Endothelial cell of umbilical vein (primary cell): ENCODE results near the gene PDIA4. TPM values are rescaled to one million over a fixed set of nuclear protein-coding genes. Genes with fewer than 3 reads are reported as not detected.

Source experiments
- BruUV-seq: library from RNA; stranded (reverse); fragments of 400-500 nt; replicated peaks from 2 replicates; lab custom pipeline; 2021; lab: Mats Ljungman, UMichigan
- CTCF ChIA-PET: fragments of 300-600, 350-600 bp; sonication (Branson Sonifier 250); formaldehyde crosslinking; loops from one replicate; lab custom pipeline; 2021; ENCODE audit warnings: antibody characterized with exemption, inconsistent platforms; lab: Charles Lee
- POLR2A ChIA-PET: fragments of 300-600, 350-600 bp; sonication (Branson Sonifier 250); formaldehyde crosslinking; loops from one replicate; lab custom pipeline; 2021; ENCODE audit warnings: antibody characterized with exemption, inconsistent platforms; lab: Charles Lee
- DNase-seq: peaks from one replicate; pipeline ENCODE4 v3.0.0-alpha.2; 2011; ENCODE audit warnings: low read depth, low spot score
- FAIRE-seq: peaks from 2 replicates; lab custom pipeline; 2011; peaks lifted over from hg19 to GRCh38; lab: Jason Lieb, UNC
- H2AFZ ChIP-seq: 2 replicates; pipeline ENCODE4 v1.6.0; 2012; ENCODE audit warnings: low read depth, low read length, control low read depth, inconsistent platforms
- H3K27ac ChIP-seq: 2 replicates; pipeline ENCODE4 v1.5.1; 2011; ENCODE audit warnings: low read depth, mild to moderate bottlenecking, control low read depth, low read length, moderate library complexity; ENCODE audit not compliant: insufficient read depth
- H3K27me3 ChIP-seq, 2 experiments: 2 replicates each; pipeline versions ENCODE4 v1.6.0 to v1.6.1; 2011; ENCODE audit warnings: low read length in 2 of 2, mixed read lengths in 1 of 2; ENCODE audit not compliant: control insufficient read depth in 2 of 2, insufficient read depth in 2 of 2
- H3K36me3 ChIP-seq, 2 experiments: 2 replicates in 1 of 2; 3 replicates in 1 of 2; pipeline ENCODE4 v1.5.1; 2011; ENCODE audit warnings: low read length in 2 of 2, mild to moderate bottlenecking in 1 of 2, moderate library complexity in 1 of 2; ENCODE audit not compliant: control insufficient read depth in 2 of 2, insufficient read depth in 2 of 2; ENCODE audit errors: extremely low read depth in 1 of 2
- H3K4me1 ChIP-seq: 3 replicates; pipeline ENCODE4 v1.5.1; 2011; ENCODE audit warnings: mild to moderate bottlenecking, low read length; ENCODE audit not compliant: control insufficient read depth, insufficient read depth; ENCODE audit errors: extremely low read depth
- H3K4me2 ChIP-seq: 2 replicates; pipeline ENCODE4 v1.6.1; 2011; ENCODE audit warnings: low read length, control low read depth, mixed read lengths; ENCODE audit not compliant: insufficient read depth
- H3K4me3 ChIP-seq, 3 experiments: fragments of 200-600 bp in 1 of 3; sonication (generic), shearing (Covaris generic) in 1 of 3; replicated peaks in 1 of 3; 2 replicates each; pipeline ENCODE4 v1.5.1; 2011 to 2016; ENCODE audit warnings: control low read depth in 3 of 3, low read length in 3 of 3, mild to moderate bottlenecking in 2 of 3, inconsistent platforms in 1 of 3, low read depth in 1 of 3, moderate library complexity in 1 of 3; ENCODE audit not compliant: insufficient read depth in 1 of 3
- H3K79me2 ChIP-seq: 2 replicates; pipeline ENCODE4 v1.6.0; 2012; ENCODE audit warnings: low read length, inconsistent platforms; ENCODE audit not compliant: control insufficient read depth, insufficient read depth
- H3K9ac ChIP-seq: replicated peaks from 2 replicates; pipeline ENCODE3; 2011; ENCODE audit warnings: low read length, control low read depth; ENCODE audit not compliant: insufficient read depth; ENCODE audit errors: extremely low read depth
- H3K9me1 ChIP-seq: replicated peaks from 3 replicates; pipeline ENCODE4 v1.6.0; 2011; ENCODE audit warnings: mild to moderate bottlenecking, low read length; ENCODE audit not compliant: control insufficient read depth, insufficient read depth; ENCODE audit errors: extremely low read depth
- H3K9me3 ChIP-seq: replicated peaks from 2 replicates; pipeline ENCODE4 v1.5.1; 2012; ENCODE audit warnings: low read length, inconsistent platforms; ENCODE audit not compliant: control insufficient read depth, insufficient read depth
- H4K20me1 ChIP-seq: replicated peaks from 2 replicates; pipeline ENCODE3; 2011; ENCODE audit warnings: mild to moderate bottlenecking, low read length; ENCODE audit not compliant: control insufficient read depth, insufficient read depth; ENCODE audit errors: extremely low read depth
- CTCF ChIP-seq, 2 donors: IDR thresholded peaks; 1 replicate in 1 of 2; 2 replicates in 1 of 2; pipeline ENCODE4 v1.5.1; 2011; ENCODE audit warnings: low read length in 2 of 2, mild to moderate bottlenecking in 2 of 2, moderate library complexity in 2 of 2, control low read depth in 1 of 2, inconsistent platforms in 1 of 2, low read depth in 1 of 2; ENCODE audit not compliant: insufficient read depth in 1 of 2; ENCODE audit errors: extremely low read depth in 1 of 2
- EZH2 ChIP-seq: IDR thresholded peaks from 2 replicates; pipeline ENCODE4 v1.6.1; 2012; ENCODE audit warnings: borderline replicate concordance, low read depth, mild to moderate bottlenecking, moderate library complexity, low read length, inconsistent platforms; ENCODE audit not compliant: severe bottlenecking
- FOS ChIP-seq: IDR thresholded peaks from 2 replicates; pipeline ENCODE4 v1.6.1; 2011; ENCODE audit warnings: mild to moderate bottlenecking, low read length, moderate library complexity, borderline replicate concordance; ENCODE audit not compliant: insufficient read depth
- GATA2 ChIP-seq: IDR thresholded peaks from 2 replicates; pipeline ENCODE4 v1.7.0; 2011; ENCODE audit warnings: low read depth, mild to moderate bottlenecking, moderate library complexity, mixed read lengths, low read length; ENCODE audit not compliant: insufficient read length, insufficient read depth
- JUN ChIP-seq: IDR thresholded peaks from 2 replicates; pipeline ENCODE4 v1.6.1; 2011; ENCODE audit warnings: borderline replicate concordance, low read depth; ENCODE audit not compliant: insufficient read length, insufficient read depth
- MAX ChIP-seq: IDR thresholded peaks from 2 replicates; pipeline ENCODE4 v1.6.1; 2011; ENCODE audit not compliant: insufficient read depth, insufficient read length
- MYC ChIP-seq: IDR thresholded peaks from one replicate; pipeline ENCODE4 v1.6.1; 2011; ENCODE audit warnings: mild to moderate bottlenecking, low read depth, low read length
- POLR2A ChIP-seq: IDR thresholded peaks from 2 replicates; pipeline ENCODE4 v1.6.1; 2012; ENCODE audit warnings: low read depth, mild to moderate bottlenecking, control low read depth, low read length
- POLR2AphosphoS5 ChIP-seq: IDR thresholded peaks from 2 replicates; pipeline ENCODE4 v1.6.1; 2012; ENCODE audit warnings: low read depth, mild to moderate bottlenecking, control low read depth, low read length, moderate library complexity; ENCODE audit not compliant: insufficient read depth
- dilution Hi-C: fragments of 300-500 bp; cut with MboI; formaldehyde crosslinking; loops from one replicate; pipeline ENCODE4 v1.15.0; 2019; ENCODE audit warnings: low sequenced_read_pairs; ENCODE audit not compliant: extremely low pct_ligation_motif_present
- intact Hi-C: fragments of 100-400 bp; cut with micrococcal nuclease; formaldehyde crosslinking; loops from one replicate; pipeline ENCODE4 v1.10.0; 2022
- polyA plus RNA-seq, 4 experiments: library from polyadenylated mRNA; depleted of rRNA in 3 of 4; stranded (reverse) in 3 of 4; unstranded in 1 of 4; fragments of >200 nt; gene quantifications; 2 replicates each; pipeline versions ENCODE4 v1.2.1 to v1.2.3, GENCODE V29; 2011 to 2012; ENCODE audit warnings: missing spikeins in 1 of 4
- total RNA-seq: library from RNA; stranded (reverse); gene quantifications from 2 replicates; pipeline ENCODE4 v1.2.3, GENCODE V29; 2021

Gene PDIA4
- total and polyA plus RNA-seq, 2 donors (not counting 3 experiments of a cell fraction or from before 2014, with no cell fraction given) = 217 to 308 TPM

- POLR2A ChIA-PET = no interaction called here
- FAIRE-seq (no peak), DNase-seq (no peak)
- Histone ChIP-seq H3K79me2 (no peaks in the 10 kb centered on the region), H4K20me1 (no peaks in the 10 kb centered on the region), H2AFZ (no peak overlapping the region), H3K27me3 (no peaks in the 10 kb centered on the region), H3K9ac (no peak overlapping the region), H3K9me3 (no peaks in the 10 kb centered on the region), H3K4me2 (no peak overlapping the region), H3K27ac (no peak overlapping the region), H3K9me1 (no peaks in the 10 kb centered on the region), H3K36me3 (peaks cover 22 to 62% of the 10 kb centered on the region in 2 experiments), H3K4me3 (no peak overlapping the region), H3K4me1 (no peaks in the 10 kb centered on the region)
- intact Hi-C loops (loop anchor here (1.0 kb wide), 3 partner anchors 24 to 86 kb away; partner anchors contain the start of genes PDIA4 and ZNF786), dilution Hi-C loops (no loop called here)
- no TSS peak for BruUV-seq
- CTCF ChIA-PET = interaction anchor here (0.7 to 4.9 kb wide), 18 partner anchors 11 to 594 kb away, joined by 3 to 146 read pairs (median 6); partner anchors contain the start of genes PDIA4, ZNF282, ZNF398 and ZNF425
- TF ChIP-seq CTCF (IDR thresholded peaks at IDR 0.05; ENCODE audit: extremely low read depth in 1 of 2, insufficient read depth in 1 of 2, low read depth in 1 of 2, low read length in 2 of 2) (no peak), FOS (no peak), JUN (no peak), POLR2A (no peak), MAX (no peak), MYC (no peak), POLR2AphosphoS5 (no peak), GATA2 (no peak), EZH2 (no peak)
These were observed 23.6 kb downstream of the PDIA4 start for GRCh38 chr7:149004405-149005370.
